Lower leg skin (tissue), 4 donors: Measurements from ENCODE around the gene IL23R. TPM values are rescaled to one million over a fixed set of nuclear protein-coding genes. Genes with fewer than 3 reads are reported as not detected.

Experiments
- DNase-seq, 2 donors: peaks; one replicate each; pipeline ENCODE4 v3.0.0-alpha.2; 2019; ENCODE audit warnings: low spot score in 2 of 2
- H3K4me3 ChIP-seq: fragments of 200-600 bp; sonication (generic); 2 replicates; pipeline ENCODE4 v1.5.1; 2017; ENCODE audit warnings: mild to moderate bottlenecking, low read depth; ENCODE audit not compliant: poor library complexity, severe bottlenecking
- POLR2A ChIP-seq, 2 donors: fragments of 450-650 bp; IDR thresholded peaks; one replicate each; pipeline ENCODE4 v1.6.1; 2016 to 2017; ENCODE audit warnings: antibody characterized with exemption in 2 of 2, mild to moderate bottlenecking in 1 of 2, moderate library complexity in 1 of 2
- WGBS, 2 donors: methylation state at CpG; one replicate each; pipeline ENCODE4 v1.1.5; 2018; 5-methylcytosine and 5-hydroxymethylcytosine counted together
- intact Hi-C: fragments of 100-400 bp; cut with DNase I; formaldehyde crosslinking; loops from one replicate; pipeline ENCODE4 v1.15.0; 2023; ENCODE audit warnings: low total_unique reads
- total RNA-seq, 4 donors: library from RNA; depleted of rRNA; stranded (reverse); fragments of >200 nt; gene quantifications; one replicate each; pipeline ENCODE4 v1.1.0, GENCODE V29; 2016
- TF ChIP-seq, protein P1 (sequence below), 3 donors: fragments of 450-650 bp; IDR thresholded peaks; one replicate each; pipeline ENCODE4 v1.5.1; 2016; ENCODE audit warnings: antibody characterized with exemption in 3 of 3, mild to moderate bottlenecking in 3 of 3, moderate library complexity in 2 of 3

IL23R gene
- total RNA-seq, 4 donors from 2014 or later: not detected

DNA sequence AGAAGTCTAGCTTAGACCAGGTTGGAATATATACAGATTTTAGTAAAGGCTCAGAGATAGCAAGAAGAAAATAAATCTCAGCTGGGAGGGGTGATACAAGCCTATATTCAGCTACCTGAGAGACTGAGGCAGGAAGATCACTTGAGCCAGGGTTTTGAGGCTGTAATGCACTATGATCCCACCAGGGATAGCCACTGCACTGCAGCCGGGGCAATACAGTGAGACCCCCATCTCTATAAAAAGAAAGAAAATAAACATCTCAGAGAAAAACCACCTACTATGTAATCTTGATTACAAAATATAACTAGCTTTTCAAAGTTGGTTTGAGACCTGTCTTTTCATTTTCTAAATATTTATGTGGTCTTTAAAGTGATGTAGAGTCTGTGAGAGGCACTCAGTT lies 47.7 kb downstream of the IL23R start:
- H3K4me3 ChIP-seq: no peak overlapping the region
- intact Hi-C loops: no loop called here
- WGBS, 2 donors: 84 to 88% methylated on average over 1 of the region's 1 CpG
- no peak for TF ChIP-seq POLR2A (IDR thresholded peaks at IDR 0.05)
- TF ChIP-seq, protein P1, sequence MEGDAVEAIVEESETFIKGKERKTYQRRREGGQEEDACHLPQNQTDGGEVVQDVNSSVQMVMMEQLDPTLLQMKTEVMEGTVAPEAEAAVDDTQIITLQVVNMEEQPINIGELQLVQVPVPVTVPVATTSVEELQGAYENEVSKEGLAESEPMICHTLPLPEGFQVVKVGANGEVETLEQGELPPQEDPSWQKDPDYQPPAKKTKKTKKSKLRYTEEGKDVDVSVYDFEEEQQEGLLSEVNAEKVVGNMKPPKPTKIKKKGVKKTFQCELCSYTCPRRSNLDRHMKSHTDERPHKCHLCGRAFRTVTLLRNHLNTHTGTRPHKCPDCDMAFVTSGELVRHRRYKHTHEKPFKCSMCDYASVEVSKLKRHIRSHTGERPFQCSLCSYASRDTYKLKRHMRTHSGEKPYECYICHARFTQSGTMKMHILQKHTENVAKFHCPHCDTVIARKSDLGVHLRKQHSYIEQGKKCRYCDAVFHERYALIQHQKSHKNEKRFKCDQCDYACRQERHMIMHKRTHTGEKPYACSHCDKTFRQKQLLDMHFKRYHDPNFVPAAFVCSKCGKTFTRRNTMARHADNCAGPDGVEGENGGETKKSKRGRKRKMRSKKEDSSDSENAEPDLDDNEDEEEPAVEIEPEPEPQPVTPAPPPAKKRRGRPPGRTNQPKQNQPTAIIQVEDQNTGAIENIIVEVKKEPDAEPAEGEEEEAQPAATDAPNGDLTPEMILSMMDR (IDR thresholded peaks at IDR 0.05): no peak
- DNase-seq: no peak

DNA sequence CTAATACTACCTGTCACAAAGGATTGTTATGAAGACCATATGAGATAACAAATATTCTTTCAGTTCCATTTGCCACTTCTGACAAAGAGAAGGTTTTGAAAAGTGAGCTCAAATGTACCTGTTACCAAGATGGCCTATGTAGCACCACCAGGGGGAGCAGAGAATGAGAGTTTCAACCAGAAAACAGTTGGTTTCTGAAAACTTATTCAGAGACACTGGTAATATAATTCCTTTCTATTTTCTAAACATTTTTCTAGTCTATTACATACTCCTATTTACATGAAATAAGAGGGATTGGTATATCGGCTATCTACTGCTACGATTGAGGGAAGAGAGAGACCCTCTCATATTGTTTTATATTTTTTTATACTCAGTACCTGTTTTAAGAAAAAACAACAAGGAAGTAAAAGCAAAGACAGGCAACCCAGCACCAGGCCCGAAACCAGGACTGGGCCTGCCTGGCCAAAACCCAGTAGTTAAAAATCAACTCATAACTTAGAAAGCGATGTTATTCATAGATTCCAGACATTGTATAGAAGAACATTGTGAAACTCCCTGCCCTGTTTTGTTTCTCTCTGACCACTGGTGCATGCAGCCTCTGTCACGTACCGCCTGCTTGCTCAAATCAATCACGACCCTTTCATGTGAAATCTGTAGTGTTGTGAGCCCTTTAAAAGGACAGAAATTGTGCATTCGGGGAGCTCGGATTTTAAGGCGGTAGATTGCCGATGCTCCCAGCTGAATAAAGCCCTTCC lies 48.3 kb downstream of the IL23R start:
- intact Hi-C loops: no loop called here

DNA sequence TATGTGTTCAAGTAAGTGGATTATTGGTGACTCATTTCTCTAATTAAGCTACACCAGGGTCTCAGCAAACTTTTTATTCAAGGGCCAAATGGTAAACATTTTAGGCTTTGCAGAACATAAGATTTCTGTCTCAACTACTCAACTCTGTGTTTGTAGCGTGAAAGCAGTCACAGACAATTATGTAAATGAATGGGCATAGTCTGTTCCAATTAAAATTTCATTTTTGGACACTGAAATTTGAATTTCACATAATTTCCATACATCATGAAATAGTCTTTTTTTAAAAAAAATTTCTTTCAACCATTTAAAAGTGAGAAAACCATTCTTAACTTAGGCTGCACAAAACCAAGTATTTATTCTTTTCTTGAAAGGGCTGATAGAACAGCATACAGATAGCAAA lies 50.1 kb downstream of the IL23R start:
- 98 to 100% methylated on average over 1 of the region's 1 CpG for WGBS, 2 donors
- intact Hi-C loops: no loop called here
- TF ChIP-seq, protein P1 (IDR thresholded peaks at IDR 0.05): no peak
- no peak for TF ChIP-seq POLR2A (IDR thresholded peaks at IDR 0.05)
- no peak for DNase-seq
- no peak overlapping the region for H3K4me3 ChIP-seq

More for the DNA sequence above, 48.3 kb downstream of the IL23R start:
- no peak for TF ChIP-seq POLR2A (IDR thresholded peaks at IDR 0.05)
- TF ChIP-seq, protein P1 (IDR thresholded peaks at IDR 0.05): no peak
- WGBS, 2 donors: 89 to 91% methylated on average over 11 of the region's 11 CpGs
- DNase-seq: no peak
- no peak overlapping the region for H3K4me3 ChIP-seq

- DNase-seq: no peak
- WGBS, 2 donors: 56 to 65% methylated on average over 1 of the region's 1 CpG
- TF ChIP-seq, protein P1 (IDR thresholded peaks at IDR 0.05): no peak
- TF ChIP-seq POLR2A (IDR thresholded peaks at IDR 0.05): no peak
- H3K4me3 ChIP-seq: no peak overlapping the region
- intact Hi-C loops: no loop called here
Measured at GRCh38 chr1:67217417-67217816, 51.2 kb downstream of the IL23R start.

DNA sequence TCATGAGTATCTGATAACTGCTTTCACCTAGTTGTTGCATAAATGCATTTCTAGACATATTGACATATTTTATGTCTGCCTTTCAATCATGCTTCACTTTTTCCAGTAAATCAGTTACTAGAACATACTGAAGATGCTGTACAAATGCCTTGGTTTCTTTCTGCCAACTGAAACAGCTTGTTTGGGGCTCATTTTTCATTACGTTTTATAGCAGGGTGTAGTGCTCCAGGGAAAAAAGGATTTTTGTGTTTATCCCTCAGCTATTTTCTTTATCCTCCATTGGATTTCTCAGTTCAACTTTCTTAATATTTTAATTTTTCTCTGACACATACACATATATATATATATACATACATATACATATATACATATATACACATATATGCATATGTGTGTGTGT lies 51.7 kb downstream of the IL23R start:
- WGBS, 2 donors: 48 to 66% methylated on average over 1 of the region's 1 CpG
- no peak for DNase-seq
- no peak overlapping the region for H3K4me3 ChIP-seq
- TF ChIP-seq, protein P1 (IDR thresholded peaks at IDR 0.05): no peak
- no peak for TF ChIP-seq POLR2A (IDR thresholded peaks at IDR 0.05)
- intact Hi-C loops: no loop called here

- TF ChIP-seq POLR2A (IDR thresholded peaks at IDR 0.05): no peak
- TF ChIP-seq, protein P1 (IDR thresholded peaks at IDR 0.05): no peak
- H3K4me3 ChIP-seq: no peak overlapping the region
- 62 to 65% methylated on average over 2 of the region's 2 CpGs for WGBS, 2 donors
- DNase-seq: no peak
- intact Hi-C loops: no loop called here
Measured at GRCh38 chr1:67224856-67225255, 58.6 kb downstream of the IL23R start.
